Tracheal epithelial cell (primary cell): ENCODE data around the gene CLEC4C. TPM values are rescaled to one million over a fixed set of nuclear protein-coding genes. Genes with fewer than 3 reads are reported as not detected.

ENCODE experiments used
- total RNA-seq: library from RNA; depleted of rRNA; stranded (reverse); fragments of >200 nt; gene quantifications from 2 replicates; pipeline ENCODE4 v1.2.1, GENCODE V29; 2014

Gene CLEC4C, protein sequence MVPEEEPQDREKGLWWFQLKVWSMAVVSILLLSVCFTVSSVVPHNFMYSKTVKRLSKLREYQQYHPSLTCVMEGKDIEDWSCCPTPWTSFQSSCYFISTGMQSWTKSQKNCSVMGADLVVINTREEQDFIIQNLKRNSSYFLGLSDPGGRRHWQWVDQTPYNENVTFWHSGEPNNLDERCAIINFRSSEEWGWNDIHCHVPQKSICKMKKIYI
- total RNA-seq: not detected in 2 replicates

DNA sequence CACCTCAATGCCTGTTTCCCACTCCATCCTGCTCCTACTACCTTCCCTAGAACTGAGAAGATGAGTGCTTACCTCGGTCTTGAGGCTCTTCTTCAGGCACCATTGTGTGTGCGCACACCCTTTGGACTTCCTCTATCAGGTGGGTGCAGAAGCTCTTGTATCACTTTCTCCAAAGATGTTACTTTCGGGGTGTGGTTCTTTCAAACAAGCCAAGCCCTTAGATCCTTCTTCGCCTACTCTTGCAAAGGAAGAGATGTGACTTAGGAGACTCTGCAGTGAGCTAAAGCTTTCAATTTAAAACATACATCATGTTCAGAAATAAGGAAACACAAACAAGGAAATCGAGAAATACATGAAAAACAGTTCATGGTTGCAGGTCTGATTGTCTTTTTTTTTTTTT, at the start of gene CLEC4C:
Gene CLEC4C, minus strand, starts transcription at position 130 of the 400 bp plus-strand sequence. Its CDS starts 27 bp downstream, at position 103.

DNA sequence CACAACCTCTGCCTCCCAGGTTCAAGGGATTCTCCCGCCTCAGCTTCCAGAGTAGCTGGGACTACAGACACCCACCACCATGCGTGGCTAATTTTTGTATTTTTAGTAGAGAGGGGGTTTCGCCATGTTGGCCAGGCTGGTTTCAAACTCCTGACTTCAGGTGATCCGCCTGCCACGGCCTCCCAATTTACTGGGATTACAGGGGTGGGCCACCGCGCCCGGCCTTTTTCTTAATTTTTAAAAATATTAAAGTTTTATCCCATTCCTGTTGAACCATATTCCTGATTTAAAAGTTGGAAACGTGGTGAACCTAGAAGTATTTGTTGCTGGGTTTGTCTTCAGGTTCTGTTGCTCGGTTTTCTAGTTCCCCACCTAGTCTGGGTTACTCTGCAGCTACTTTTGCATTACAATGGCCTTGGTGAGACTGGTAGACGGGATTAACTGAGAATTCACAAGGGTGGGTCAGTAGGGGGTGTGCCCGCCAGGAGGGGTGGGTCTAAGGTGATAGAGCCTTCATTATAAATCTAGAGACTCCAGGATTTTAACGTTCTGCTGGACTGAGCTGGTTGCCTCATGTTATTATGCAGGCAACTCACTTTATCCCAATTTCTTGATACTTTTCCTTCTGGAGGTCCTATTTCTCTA, 41.8 kb upstream of the CLEC4C start, which contains the start of gene NANOG:
Gene NANOG, plus strand, starts transcription at position 519 of the 645 bp plus-strand sequence. CDS start 213 bp downstream, outside the sequence.

DNA sequence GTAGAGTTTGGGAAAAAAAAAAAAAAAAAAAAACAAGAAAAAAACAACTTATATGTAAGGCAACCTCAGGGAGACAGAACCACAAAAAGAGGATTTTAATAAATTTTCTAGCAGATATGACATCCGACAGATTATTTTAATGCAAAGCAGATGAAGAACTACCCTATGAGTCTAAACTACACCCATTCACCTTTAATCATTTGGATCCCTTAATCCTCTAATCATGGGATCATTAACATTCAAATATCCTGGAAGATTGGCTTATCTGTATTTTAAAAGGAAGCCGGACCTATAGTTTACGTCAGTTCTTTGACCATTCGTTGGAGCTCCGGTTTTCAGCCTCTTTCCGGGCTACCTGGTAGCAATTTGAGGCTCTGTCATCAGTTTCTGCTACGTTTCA, 36.0 kb downstream of the CLEC4C start, which contains the start of gene DPPA3:
Gene DPPA3, plus strand, starts transcription at position 301 of the 400 bp plus-strand sequence. CDS start 138 bp downstream, outside the sequence.

DNA sequence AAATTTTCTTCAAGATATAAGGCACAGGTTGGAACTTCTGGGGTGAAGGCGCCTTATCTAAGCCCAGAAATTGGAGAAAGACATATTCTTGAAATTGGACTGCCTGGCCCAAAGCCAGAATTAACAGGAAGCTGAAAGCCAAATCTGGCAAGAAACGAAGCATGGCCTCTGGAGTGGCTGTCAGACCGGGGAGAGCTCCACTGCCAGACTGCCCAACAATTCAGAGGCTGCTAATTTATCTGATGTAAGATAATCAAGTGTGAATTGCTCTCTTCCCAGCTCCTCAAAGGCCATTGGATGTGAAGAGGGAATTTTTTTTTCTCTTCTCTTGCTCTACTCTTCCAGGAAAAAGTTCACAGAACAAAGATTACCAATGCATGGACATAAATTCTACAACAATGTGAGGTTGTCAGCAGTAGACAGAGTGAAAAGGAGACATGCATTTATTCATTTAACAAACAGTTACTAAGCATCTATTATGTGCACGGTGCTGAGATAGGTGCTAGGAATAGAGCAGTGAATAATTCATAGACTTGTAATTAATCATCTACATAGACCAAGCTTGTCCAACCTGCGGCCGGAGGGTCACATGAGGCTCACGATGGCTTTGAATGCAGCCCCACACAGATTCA, 51.5 kb downstream of the CLEC4C start, which contains the start of gene GDF3:
Gene GDF3, minus strand, starts transcription at position 210 of the 632 bp plus-strand sequence. Its CDS starts 47 bp downstream, at position 163.

Other genes with a start within 250 kb of the CLEC4C start
- gene CD163, start 243.6 kb downstream of the CLEC4C start, total RNA-seq: not detected in 2 replicates
- not detected in 2 replicates for gene APOBEC1, start 81.5 kb downstream of the CLEC4C start, total RNA-seq
- not detected in 2 replicates for gene GDF3, start 51.6 kb downstream of the CLEC4C start, total RNA-seq
- not detected in 2 replicates for gene DPPA3, start 35.9 kb downstream of the CLEC4C start, total RNA-seq
- not detected in 2 replicates for gene NANOGNB, start 17.8 kb upstream of the CLEC4C start, total RNA-seq
- gene NANOG, start 42.0 kb upstream of the CLEC4C start, total RNA-seq: not detected in 2 replicates
- gene SLC2A14, start 125.5 kb upstream of the CLEC4C start, total RNA-seq: under 0.01 TPM in 1 of 2 replicates, not detected in the other
- 8.3 and 96.9 TPM in 2 replicates for gene SLC2A3, start 188.8 kb upstream of the CLEC4C start, total RNA-seq